GM12878 (cell line): ENCODE measurements around the gene BRAF. TPM values are rescaled to one million over a fixed set of nuclear protein-coding genes. Genes with fewer than 3 reads are reported as not detected.
A peak's percentile ranks its signal among the peaks of the same experiment; 100 is the strongest.

Experiments
- ATAC-seq: fragments of 200-7000 bp; cut with Tn5 transposase; 3 replicates; pipeline ENCODE4 v1.9.1; 2020; ENCODE audit warnings: mild to moderate bottlenecking, moderate library complexity
- BruUV-seq: library from RNA; stranded (reverse); fragments of 400-500 nt; replicated peaks from 2 replicates; lab custom pipeline; 2021; lab: Mats Ljungman, UMichigan
- CTCF ChIA-PET: fragments of 300-600 bp; sonication (Branson Sonifier 250); formaldehyde crosslinking; extraction: SDS; loops from one replicate; lab custom pipeline; 2021; ENCODE audit warnings: inconsistent platforms; lab: Yijun Ruan, JAX
- POLR2A ChIA-PET: fragments of 350-600 bp; formaldehyde crosslinking; extraction: SDS; loops from one replicate; lab custom pipeline; 2021; ENCODE audit warnings: inconsistent platforms; lab: Charles Lee
- RAD21 ChIA-PET: fragments of 300-600 bp; sonication (Branson Sonifier 250); formaldehyde crosslinking; loops from one replicate; lab custom pipeline; 2023; ENCODE audit warnings: antibody characterized with exemption; ENCODE audit not compliant: unreplicated experiment; lab: Charles Lee
- SMC1A ChIA-PET: fragments of 300-600 bp; sonication (Branson Sonifier 250); formaldehyde crosslinking; loops from one replicate; lab custom pipeline; 2023; ENCODE audit not compliant: unreplicated experiment, uncharacterized antibody; lab: Charles Lee
- DNase-seq: peaks from one replicate; pipeline ENCODE4 v3.0.0-alpha.2; 2011; ENCODE audit warnings: low read depth, low spot score
- FAIRE-seq: peaks from 3 replicates; lab custom pipeline; 2011; peaks lifted over from hg19 to GRCh38; lab: Jason Lieb, UNC
- H2AFZ ChIP-seq: 2 replicates; pipeline ENCODE4 v1.6.0; 2011; ENCODE audit warnings: low read depth, low read length, control low read depth; ENCODE audit not compliant: control insufficient read depth
- H3K27ac ChIP-seq: 2 replicates; pipeline ENCODE4 v1.5.1; 2011; ENCODE audit warnings: control low read depth; ENCODE audit not compliant: control insufficient read depth, insufficient read depth
- H3K27me3 ChIP-seq, 2 experiments: replicated peaks in 1 of 2; 2 replicates each; pipeline versions ENCODE4 v1.6.0 to v1.6.1; 2011; ENCODE audit warnings: low read length in 1 of 2; ENCODE audit not compliant: control insufficient read depth in 2 of 2, insufficient read depth in 2 of 2
- H3K36me3 ChIP-seq, 2 experiments: 2 replicates each; pipeline ENCODE4 v1.5.1; 2011; ENCODE audit warnings: low read length in 1 of 2; ENCODE audit not compliant: control insufficient read depth in 2 of 2, insufficient read depth in 2 of 2
- H3K4me1 ChIP-seq: 2 replicates; pipeline ENCODE4 v1.6.1; 2011; ENCODE audit warnings: mild to moderate bottlenecking, low read length, moderate library complexity, mixed read lengths; ENCODE audit not compliant: control insufficient read depth, insufficient read depth
- H3K4me2 ChIP-seq: 2 replicates; pipeline ENCODE4 v1.6.0; 2011; ENCODE audit warnings: control low read depth; ENCODE audit not compliant: control insufficient read depth, insufficient read depth
- H3K4me3 ChIP-seq: fragments of 200-600 bp; sonication (generic); 2 replicates; pipeline ENCODE4 v1.5.1; 2016
- H3K79me2 ChIP-seq: 2 replicates; pipeline ENCODE4 v1.6.0; 2011; ENCODE audit warnings: low read length; ENCODE audit not compliant: control insufficient read depth, insufficient read depth
- H3K9ac ChIP-seq: 2 replicates; pipeline ENCODE4 v1.8.0; 2011; ENCODE audit warnings: low read length, control low read depth, mixed read lengths; ENCODE audit not compliant: control insufficient read depth, insufficient read depth
- H3K9me3 ChIP-seq: replicated peaks from 3 replicates; pipeline ENCODE4 v1.5.1; 2011; ENCODE audit warnings: mild to moderate bottlenecking, low read length; ENCODE audit not compliant: control insufficient read depth, insufficient read depth
- H4K20me1 ChIP-seq: 2 replicates; pipeline ENCODE4 v1.6.0; 2011; ENCODE audit not compliant: control insufficient read depth, insufficient read depth
- BACH1 ChIP-seq: fragments of 450-650 bp; IDR thresholded peaks from 2 replicates; pipeline ENCODE4 v1.6.1; 2017; ENCODE audit warnings: mild to moderate bottlenecking, borderline replicate concordance
- BRCA1 ChIP-seq: IDR thresholded peaks from 2 replicates; pipeline ENCODE4 v1.6.1; 2011; ENCODE audit warnings: low read depth, low read length, improper control_type of control experiment
- CBFB ChIP-seq: IDR thresholded peaks from 2 replicates; pipeline ENCODE4 v1.6.1; 2016; ENCODE audit warnings: antibody characterized with exemption, low read depth
- CHD4 ChIP-seq: fragments of 200-600 bp; sonication (generic); IDR thresholded peaks from 2 replicates; pipeline ENCODE4 v1.6.1; 2016; ENCODE audit warnings: mild to moderate bottlenecking
- DPF2 ChIP-seq: fragments of 450-650 bp; IDR thresholded peaks from 2 replicates; pipeline ENCODE4 v1.6.1; 2017; ENCODE audit warnings: mild to moderate bottlenecking
- JUNB ChIP-seq: IDR thresholded peaks from 2 replicates; pipeline ENCODE4 v1.6.1; 2016; ENCODE audit warnings: antibody characterized with exemption, mild to moderate bottlenecking
- KAT2A ChIP-seq: conservative IDR thresholded peaks from 2 replicates; pipeline ENCODE4 v1.6.1; 2011; ENCODE audit warnings: low read depth, low read length; ENCODE audit not compliant: control insufficient read depth
- POLR2A ChIP-seq: IDR thresholded peaks from 2 replicates; pipeline ENCODE4 v1.6.1; 2011; ENCODE audit warnings: low read depth, mild to moderate bottlenecking, low read length
- RAD51 ChIP-seq: fragments of 450-650 bp; IDR thresholded peaks from 2 replicates; pipeline ENCODE4 v1.6.1; 2016; ENCODE audit warnings: moderate library complexity, mild to moderate bottlenecking, inconsistent platforms
- SKIL ChIP-seq: fragments of 450-650 bp; IDR thresholded peaks from 2 replicates; pipeline ENCODE4 v1.6.1; 2017; ENCODE audit warnings: mild to moderate bottlenecking, low read depth, inconsistent platforms; ENCODE audit not compliant: poor library complexity, severe bottlenecking
- SREBF1 ChIP-seq: IDR thresholded peaks from 2 replicates; pipeline ENCODE4 v1.6.1; 2012; ENCODE audit warnings: mild to moderate bottlenecking, low read length
- TCF3 ChIP-seq: IDR thresholded peaks from 2 replicates; pipeline ENCODE4 v1.6.1; 2012; ENCODE audit warnings: low read depth, mild to moderate bottlenecking, low read length, borderline replicate concordance; ENCODE audit not compliant: insufficient read depth
- TCF7 ChIP-seq: IDR thresholded peaks from 2 replicates; pipeline ENCODE4 v1.6.1; 2014; ENCODE audit warnings: antibody characterized with exemption, borderline replicate concordance
- WGBS: methylation state at CpG from one replicate; pipeline ENCODE4 v1.1.6; 2016; ENCODE audit warnings: low lambda C conversion rate; ENCODE audit not compliant: insufficient replicate concordance, insufficient coverage; ENCODE audit errors: missing lambda C conversion rate; 5-methylcytosine and 5-hydroxymethylcytosine counted together
- in situ Hi-C: fragments of 300-500 bp; cut with MboI; formaldehyde crosslinking; loops from 9 replicates; pipeline ENCODE4 v1.14.3; 2018; ENCODE audit warnings: mixed read lengths
- intact Hi-C: fragments of 100-400 bp; cut with micrococcal nuclease; formaldehyde crosslinking; loops from one replicate; pipeline ENCODE4 v1.14.2; 2022; ENCODE audit not compliant: unreplicated experiment
- polyA plus RNA-seq, 11 experiments: library from polyadenylated mRNA; depleted of rRNA in 4 of 11; unstranded in 6 of 11; stranded (reverse) in 5 of 11; fragments of >200 nt; fragmentation: Nextera tagmentation in 4 of 11; fragmentation: Illumina TruSeq in 1 of 11; extraction: Ambion mirVana in 4 of 11; extraction: Trizol in 1 of 11; gene quantifications; 1 replicate in 1 of 11; 2 replicates in 10 of 11; pipeline versions ENCODE4 v1.2.1 to v1.2.3, GENCODE V29; 2011 to 2016; ENCODE audit warnings: inconsistent platforms in 2 of 11, missing spikeins in 2 of 11, low read depth in 1 of 11
- total RNA-seq, 4 experiments: library from RNA; depleted of rRNA in 3 of 4; stranded (reverse); fragments of >200 nt in 3 of 4; fragmentation: Illumina TruSeq in 1 of 4; extraction: Trizol in 1 of 4; gene quantifications; 2 replicates each; pipeline versions ENCODE4 v1.2.1 to v1.2.3, GENCODE V29; 2013 to 2021
- TF ChIP-seq, protein P1 (sequence below): IDR thresholded peaks from 2 replicates; pipeline ENCODE4 v1.6.1; 2012; ENCODE audit warnings: low read length, inconsistent platforms
- TF ChIP-seq, protein P2 (sequence below): IDR thresholded peaks from 2 replicates; pipeline ENCODE4 v1.6.1; 2011; ENCODE audit warnings: borderline replicate concordance, low read depth, mild to moderate bottlenecking, moderate library complexity, mixed read lengths, low read length; ENCODE audit not compliant: insufficient read depth; ENCODE audit errors: extremely low read length

Gene BRAF
- total and polyA plus RNA-seq, 10 of the 15 experiments (the other 5 are each of a cell fraction or from before 2014, with no cell fraction given), result 2.6 to 31.0 (median 10.6) TPM

GRCh38 chr7:140902303-140902953, 22.3 kb downstream of the BRAF start:
- Histone ChIP-seq H3K27ac (peak overlapping the region; percentile 52; the same call in 1 of the 2 replicates), H3K9me3 (peaks cover 7% of the 10 kb centered on the region), H3K36me3 (no peaks in the 10 kb centered on the region), H3K79me2 (peaks cover 23% of the 10 kb centered on the region), H3K4me1 (peaks cover 8% of the 10 kb centered on the region; the same call in 1 of the 2 replicates), H2AFZ (no peak overlapping the region), H3K4me3 (0 out of 2 replicates have a peak overlapping the region, but pooled peaks have one; percentile 24), H4K20me1 (no peaks in the 10 kb centered on the region), H3K4me2 (0 out of 2 replicates have a peak overlapping the region, but pooled peaks have one; percentile 0), H3K9ac (no peak overlapping the region), H3K27me3 (no peaks in the 10 kb centered on the region)
- peak; percentile 47 for FAIRE-seq
- SMC1A ChIA-PET, result interaction anchor here (1.3 to 3.1 kb wide), 10 partner anchors 12 to 111 kb away, joined by 3 to 12 read pairs (median 6); no protein-coding TSS in a partner anchor
- RAD21 ChIA-PET, result interaction anchor here (0.9 to 2.2 kb wide), 6 partner anchors 13 to 227 kb away, joined by 3 to 8 read pairs (median 5); partner anchors contain the start of gene BRAF
- 2% methylated on average over 2 of the region's 2 CpGs for WGBS
- peak; percentile 79 for ATAC-seq
- intact Hi-C loops (loop anchor here (1.0 kb wide), 1 partner anchor 18 kb away; no protein-coding TSS in a partner anchor), in situ Hi-C loops (loop anchor here (25.0 kb wide), 1 partner anchor 1540 kb away; the partner anchor contains the start of gene LUC7L2)
- POLR2A ChIA-PET, result interaction anchor here (0.6 to 2.4 kb wide), 5 partner anchors 12 to 142 kb away, joined by 3 to 8 read pairs (median 3); no protein-coding TSS in a partner anchor
- peak; percentile 48 for DNase-seq
- no TSS peak for BruUV-seq
- CTCF ChIA-PET, result interaction anchor here (1.0 to 1.9 kb wide), 4 partner anchors 21 to 109 kb away, joined by 3 to 5 read pairs (median 4); no protein-coding TSS in a partner anchor
- peak; percentile 81 for TF ChIP-seq JUNB
- peak; percentile 80 for TF ChIP-seq RAD51
- TF ChIP-seq TCF3, result no peak
- no peak; the same call in 1 of the 2 replicates for TF ChIP-seq BACH1
- no peak for TF ChIP-seq DPF2
- no peak for TF ChIP-seq POLR2A
- TF ChIP-seq CHD4, result no peak
- TF ChIP-seq SKIL, result peak; percentile 11
- TF ChIP-seq CBFB, result no peak
- TF ChIP-seq, protein P1, sequence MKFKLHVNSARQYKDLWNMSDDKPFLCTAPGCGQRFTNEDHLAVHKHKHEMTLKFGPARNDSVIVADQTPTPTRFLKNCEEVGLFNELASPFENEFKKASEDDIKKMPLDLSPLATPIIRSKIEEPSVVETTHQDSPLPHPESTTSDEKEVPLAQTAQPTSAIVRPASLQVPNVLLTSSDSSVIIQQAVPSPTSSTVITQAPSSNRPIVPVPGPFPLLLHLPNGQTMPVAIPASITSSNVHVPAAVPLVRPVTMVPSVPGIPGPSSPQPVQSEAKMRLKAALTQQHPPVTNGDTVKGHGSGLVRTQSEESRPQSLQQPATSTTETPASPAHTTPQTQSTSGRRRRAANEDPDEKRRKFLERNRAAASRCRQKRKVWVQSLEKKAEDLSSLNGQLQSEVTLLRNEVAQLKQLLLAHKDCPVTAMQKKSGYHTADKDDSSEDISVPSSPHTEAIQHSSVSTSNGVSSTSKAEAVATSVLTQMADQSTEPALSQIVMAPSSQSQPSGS, result no peak
- no peak for TF ChIP-seq KAT2A
- TF ChIP-seq BRCA1, result no peak
- TF ChIP-seq, protein P2, sequence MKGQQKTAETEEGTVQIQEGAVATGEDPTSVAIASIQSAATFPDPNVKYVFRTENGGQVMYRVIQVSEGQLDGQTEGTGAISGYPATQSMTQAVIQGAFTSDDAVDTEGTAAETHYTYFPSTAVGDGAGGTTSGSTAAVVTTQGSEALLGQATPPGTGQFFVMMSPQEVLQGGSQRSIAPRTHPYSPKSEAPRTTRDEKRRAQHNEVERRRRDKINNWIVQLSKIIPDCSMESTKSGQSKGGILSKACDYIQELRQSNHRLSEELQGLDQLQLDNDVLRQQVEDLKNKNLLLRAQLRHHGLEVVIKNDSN, result no peak
- peak; percentile 61; the same call in 1 of the 2 replicates for TF ChIP-seq TCF7
- no peak for TF ChIP-seq SREBF1
